GM12878 (cell line): ENCODE results near the gene SOX5. TPM values are rescaled to one million over a fixed set of nuclear protein-coding genes. Genes with fewer than 3 reads are reported as not detected.

Experiments used
- ATAC-seq: fragments of 200-7000 bp; cut with Tn5 transposase; 3 replicates; pipeline ENCODE4 v1.9.1; 2020; ENCODE audit warnings: mild to moderate bottlenecking, moderate library complexity
- BruUV-seq: library from RNA; stranded (reverse); fragments of 400-500 nt; replicated peaks from 2 replicates; lab custom pipeline; 2021; lab: Mats Ljungman, UMichigan
- CTCF ChIA-PET: fragments of 300-600 bp; sonication (Branson Sonifier 250); formaldehyde crosslinking; extraction: SDS; loops from one replicate; lab custom pipeline; 2021; ENCODE audit warnings: inconsistent platforms; lab: Yijun Ruan, JAX
- POLR2A ChIA-PET: fragments of 350-600 bp; formaldehyde crosslinking; extraction: SDS; loops from one replicate; lab custom pipeline; 2021; ENCODE audit warnings: inconsistent platforms; lab: Charles Lee
- RAD21 ChIA-PET: fragments of 300-600 bp; sonication (Branson Sonifier 250); formaldehyde crosslinking; loops from one replicate; lab custom pipeline; 2023; ENCODE audit warnings: antibody characterized with exemption; ENCODE audit not compliant: unreplicated experiment; lab: Charles Lee
- SMC1A ChIA-PET: fragments of 300-600 bp; sonication (Branson Sonifier 250); formaldehyde crosslinking; loops from one replicate; lab custom pipeline; 2023; ENCODE audit not compliant: unreplicated experiment, uncharacterized antibody; lab: Charles Lee
- DNase-seq: peaks from one replicate; pipeline ENCODE4 v3.0.0-alpha.2; 2011; ENCODE audit warnings: low read depth, low spot score
- FAIRE-seq: peaks from 3 replicates; lab custom pipeline; 2011; peaks lifted over from hg19 to GRCh38; lab: Jason Lieb, UNC
- H2AFZ ChIP-seq: 2 replicates; pipeline ENCODE4 v1.6.0; 2011; ENCODE audit warnings: low read depth, low read length, control low read depth; ENCODE audit not compliant: control insufficient read depth
- H3K27ac ChIP-seq: 2 replicates; pipeline ENCODE4 v1.5.1; 2011; ENCODE audit warnings: control low read depth; ENCODE audit not compliant: control insufficient read depth, insufficient read depth
- H3K27me3 ChIP-seq, 2 experiments: replicated peaks in 1 of 2; 2 replicates each; pipeline versions ENCODE4 v1.6.0 to v1.6.1; 2011; ENCODE audit warnings: low read length in 1 of 2; ENCODE audit not compliant: control insufficient read depth in 2 of 2, insufficient read depth in 2 of 2
- H3K36me3 ChIP-seq, 2 experiments: 2 replicates each; pipeline ENCODE4 v1.5.1; 2011; ENCODE audit warnings: low read length in 1 of 2; ENCODE audit not compliant: control insufficient read depth in 2 of 2, insufficient read depth in 2 of 2
- H3K4me1 ChIP-seq: 2 replicates; pipeline ENCODE4 v1.6.1; 2011; ENCODE audit warnings: mild to moderate bottlenecking, low read length, moderate library complexity, mixed read lengths; ENCODE audit not compliant: control insufficient read depth, insufficient read depth
- H3K4me2 ChIP-seq: 2 replicates; pipeline ENCODE4 v1.6.0; 2011; ENCODE audit warnings: control low read depth; ENCODE audit not compliant: control insufficient read depth, insufficient read depth
- H3K4me3 ChIP-seq: fragments of 200-600 bp; sonication (generic); 2 replicates; pipeline ENCODE4 v1.5.1; 2016
- H3K79me2 ChIP-seq: 2 replicates; pipeline ENCODE4 v1.6.0; 2011; ENCODE audit warnings: low read length; ENCODE audit not compliant: control insufficient read depth, insufficient read depth
- H3K9ac ChIP-seq: 2 replicates; pipeline ENCODE4 v1.8.0; 2011; ENCODE audit warnings: low read length, control low read depth, mixed read lengths; ENCODE audit not compliant: control insufficient read depth, insufficient read depth
- H3K9me3 ChIP-seq: replicated peaks from 3 replicates; pipeline ENCODE4 v1.5.1; 2011; ENCODE audit warnings: mild to moderate bottlenecking, low read length; ENCODE audit not compliant: control insufficient read depth, insufficient read depth
- H4K20me1 ChIP-seq: 2 replicates; pipeline ENCODE4 v1.6.0; 2011; ENCODE audit not compliant: control insufficient read depth, insufficient read depth
- JUNB ChIP-seq: IDR thresholded peaks from 2 replicates; pipeline ENCODE4 v1.6.1; 2016; ENCODE audit warnings: antibody characterized with exemption, mild to moderate bottlenecking
- PML ChIP-seq: IDR thresholded peaks from 2 replicates; pipeline ENCODE4 v1.6.1; 2012; ENCODE audit warnings: low read length, inconsistent platforms
- RBBP5 ChIP-seq: fragments of 200-600 bp; sonication (generic); conservative IDR thresholded peaks from 2 replicates; pipeline ENCODE4 v1.6.1; 2016
- ZBTB4 ChIP-seq: fragments of 450-650 bp; formaldehyde crosslinking; IDR thresholded peaks from 2 replicates; pipeline ENCODE4 v1.4.0; 2022; ENCODE audit warnings: mild to moderate bottlenecking, moderate library complexity
- WGBS: methylation state at CpG from one replicate; pipeline ENCODE4 v1.1.6; 2016; ENCODE audit warnings: low lambda C conversion rate; ENCODE audit not compliant: insufficient replicate concordance, insufficient coverage; ENCODE audit errors: missing lambda C conversion rate; 5-methylcytosine and 5-hydroxymethylcytosine counted together
- in situ Hi-C: fragments of 300-500 bp; cut with MboI; formaldehyde crosslinking; loops from 9 replicates; pipeline ENCODE4 v1.14.3; 2018; ENCODE audit warnings: mixed read lengths
- intact Hi-C: fragments of 100-400 bp; cut with micrococcal nuclease; formaldehyde crosslinking; loops from one replicate; pipeline ENCODE4 v1.14.2; 2022; ENCODE audit not compliant: unreplicated experiment
- polyA plus RNA-seq, 11 experiments: library from polyadenylated mRNA; depleted of rRNA in 4 of 11; unstranded in 6 of 11; stranded (reverse) in 5 of 11; fragments of >200 nt; fragmentation: Nextera tagmentation in 4 of 11; fragmentation: Illumina TruSeq in 1 of 11; extraction: Ambion mirVana in 4 of 11; extraction: Trizol in 1 of 11; gene quantifications; 1 replicate in 1 of 11; 2 replicates in 10 of 11; pipeline versions ENCODE4 v1.2.1 to v1.2.3, GENCODE V29; 2011 to 2016; ENCODE audit warnings: inconsistent platforms in 2 of 11, missing spikeins in 2 of 11, low read depth in 1 of 11
- total RNA-seq, 4 experiments: library from RNA; depleted of rRNA in 3 of 4; stranded (reverse); fragments of >200 nt in 3 of 4; fragmentation: Illumina TruSeq in 1 of 4; extraction: Trizol in 1 of 4; gene quantifications; 2 replicates each; pipeline versions ENCODE4 v1.2.1 to v1.2.3, GENCODE V29; 2013 to 2021
- TF ChIP-seq, protein P1 (sequence below): fragments of 450-650 bp; formaldehyde crosslinking; IDR thresholded peaks from 2 replicates; pipeline ENCODE4 v1.4.0; 2020; ENCODE audit warnings: mild to moderate bottlenecking, moderate library complexity

Gene SOX5
- total and polyA plus RNA-seq, 10 of the 15 experiments (the other 5 are each of a cell fraction or from before 2014, with no cell fraction given) = 0.08 to 1.0 (median 0.24) TPM

- TF ChIP-seq ZBTB4 (CRISPR knock-in tag) (no peak), PML (no peak), RBBP5 (no peak)
- TF ChIP-seq, protein P1, sequence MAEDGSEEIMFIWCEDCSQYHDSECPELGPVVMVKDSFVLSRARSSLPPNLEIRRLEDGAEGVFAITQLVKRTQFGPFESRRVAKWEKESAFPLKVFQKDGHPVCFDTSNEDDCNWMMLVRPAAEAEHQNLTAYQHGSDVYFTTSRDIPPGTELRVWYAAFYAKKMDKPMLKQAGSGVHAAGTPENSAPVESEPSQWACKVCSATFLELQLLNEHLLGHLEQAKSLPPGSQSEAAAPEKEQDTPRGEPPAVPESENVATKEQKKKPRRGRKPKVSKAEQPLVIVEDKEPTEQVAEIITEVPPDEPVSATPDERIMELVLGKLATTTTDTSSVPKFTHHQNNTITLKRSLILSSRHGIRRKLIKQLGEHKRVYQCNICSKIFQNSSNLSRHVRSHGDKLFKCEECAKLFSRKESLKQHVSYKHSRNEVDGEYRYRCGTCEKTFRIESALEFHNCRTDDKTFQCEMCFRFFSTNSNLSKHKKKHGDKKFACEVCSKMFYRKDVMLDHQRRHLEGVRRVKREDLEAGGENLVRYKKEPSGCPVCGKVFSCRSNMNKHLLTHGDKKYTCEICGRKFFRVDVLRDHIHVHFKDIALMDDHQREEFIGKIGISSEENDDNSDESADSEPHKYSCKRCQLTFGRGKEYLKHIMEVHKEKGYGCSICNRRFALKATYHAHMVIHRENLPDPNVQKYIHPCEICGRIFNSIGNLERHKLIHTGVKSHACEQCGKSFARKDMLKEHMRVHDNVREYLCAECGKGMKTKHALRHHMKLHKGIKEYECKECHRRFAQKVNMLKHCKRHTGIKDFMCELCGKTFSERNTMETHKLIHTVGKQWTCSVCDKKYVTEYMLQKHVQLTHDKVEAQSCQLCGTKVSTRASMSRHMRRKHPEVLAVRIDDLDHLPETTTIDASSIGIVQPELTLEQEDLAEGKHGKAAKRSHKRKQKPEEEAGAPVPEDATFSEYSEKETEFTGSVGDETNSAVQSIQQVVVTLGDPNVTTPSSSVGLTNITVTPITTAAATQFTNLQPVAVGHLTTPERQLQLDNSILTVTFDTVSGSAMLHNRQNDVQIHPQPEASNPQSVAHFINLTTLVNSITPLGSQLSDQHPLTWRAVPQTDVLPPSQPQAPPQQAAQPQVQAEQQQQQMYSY = no peak
Measured at GRCh38 chr12:23945249-23945648, 4.2 kb downstream of the SOX5 start (continued).

- ChIA-PET POLR2A (no interaction called here), RAD21 (no interaction called here), CTCF (no interaction called here), SMC1A (interaction anchor here (1.2 to 1.6 kb wide), 2 partner anchors 15 to 44 kb away, joined by 4 read pairs; no protein-coding TSS in a partner anchor)
- FAIRE-seq (no peak), DNase-seq (no peak), ATAC-seq (no peak)
- no TSS peak for BruUV-seq
- Histone ChIP-seq H2AFZ (no peak overlapping the region), H3K4me1 (no peaks in the 10 kb centered on the region), H3K27ac (no peak overlapping the region), H3K36me3 (no peaks in the 10 kb centered on the region), H3K9ac (no peak overlapping the region), H4K20me1 (no peaks in the 10 kb centered on the region), H3K4me3 (no peak overlapping the region), H3K9me3 (no peaks in the 10 kb centered on the region), H3K4me2 (no peak overlapping the region), H3K79me2 (no peaks in the 10 kb centered on the region), H3K27me3 (no peaks in the 10 kb centered on the region; a peak in 1 of 4 replicates)
- no peak for TF ChIP-seq JUNB
- intact Hi-C loops = no loop called here
- in situ Hi-C loops = no loop called here
- 40% methylated on average over 5 of the region's 5 CpGs for WGBS
Measured at GRCh38 chr12:23944067-23944466, 5.4 kb downstream of the SOX5 start.
